ENCODE measurements around the gene UBE2E2.
A peak's percentile ranks its signal among the peaks of the same experiment; 100 is the strongest.
"Not testable (repeated sequence)": the region's sequence is repeated elsewhere in the genome, so short reads cannot be mapped to it uniquely, and the experiment has no call there.

Gene UBE2E2

GRCh38 chr3:23202921-23203707 lies at the start of gene UBE2E2:
Gene UBE2E2, plus strand, starts transcription at chr3:23203327.
- DNase-seq = peak; percentile 1

GRCh38 chr3:23153436-23153835 lies 49.7 kb upstream of the UBE2E2 start:
- no peak for DNase-seq

- no peak for DNase-seq
Observed at GRCh38 chr3:23157331-23157730, 45.8 kb upstream of the UBE2E2 start.

- peak; percentile 0 for DNase-seq
Observed at GRCh38 chr3:23159929-23160328, 43.2 kb upstream of the UBE2E2 start.

- no peak for DNase-seq
Observed at GRCh38 chr3:23161308-23161707, 41.8 kb upstream of the UBE2E2 start.

- no peak for DNase-seq
Observed at GRCh38 chr3:23161896-23162570, 41.1 kb upstream of the UBE2E2 start.

- DNase-seq = no peak
Observed at GRCh38 chr3:23162934-23163333, 40.2 kb upstream of the UBE2E2 start.

- DNase-seq = no peak
Observed at GRCh38 chr3:23164746-23165145, 38.4 kb upstream of the UBE2E2 start.

- DNase-seq = no peak
Observed at GRCh38 chr3:23165571-23165970, 37.6 kb upstream of the UBE2E2 start.

GRCh38 chr3:23166276-23166675 lies 36.9 kb upstream of the UBE2E2 start:
- DNase-seq = no peak

- DNase-seq = no peak
Observed at GRCh38 chr3:23166845-23167244, 36.3 kb upstream of the UBE2E2 start.

- DNase-seq = no peak
Observed at GRCh38 chr3:23169551-23169950, 33.6 kb upstream of the UBE2E2 start.

- DNase-seq = no peak
Observed at GRCh38 chr3:23170291-23170690, 32.8 kb upstream of the UBE2E2 start.

GRCh38 chr3:23172059-23172458 lies 31.1 kb upstream of the UBE2E2 start:
- no peak for DNase-seq

GRCh38 chr3:23174426-23175039 lies 28.6 kb upstream of the UBE2E2 start:
- DNase-seq = no peak

- no peak for DNase-seq
Observed at GRCh38 chr3:23175341-23176083, 27.6 kb upstream of the UBE2E2 start.

- DNase-seq = not testable (repeated sequence)
Observed at GRCh38 chr3:23176839-23177238, 26.3 kb upstream of the UBE2E2 start.

GRCh38 chr3:23182996-23183513 lies 20.1 kb upstream of the UBE2E2 start:
- DNase-seq = no peak

GRCh38 chr3:23183731-23184130 lies 19.4 kb upstream of the UBE2E2 start:
- DNase-seq = no peak

GRCh38 chr3:23185861-23186260 lies 17.3 kb upstream of the UBE2E2 start:
- no peak for DNase-seq

GRCh38 chr3:23189187-23189586 lies 13.9 kb upstream of the UBE2E2 start:
- no peak for DNase-seq

GRCh38 chr3:23192816-23193215 lies 10.3 kb upstream of the UBE2E2 start:
- no peak for DNase-seq

- no peak for DNase-seq
Observed at GRCh38 chr3:23193831-23194230, 9.3 kb upstream of the UBE2E2 start.
